ENCODE results near the gene DNAJC10. TPM values are rescaled to one million over a fixed set of nuclear protein-coding genes. Genes with fewer than 3 reads are reported as not detected.
"Not testable (repeated sequence)": the region's sequence is repeated elsewhere in the genome, so short reads cannot be mapped to it uniquely, and the experiment has no call there.

DNAJC10 gene
- total RNA-seq, 3 donors from 2014 or later (not counting 1 experiment from before 2014, with no cell fraction given) = 56.4 to 63.0 (median 60.6) TPM

GRCh38 chr2:182685559-182685958 lies 30.5 kb upstream of the DNAJC10 start:
- H3K27ac Mint-ChIP-seq = no peak overlapping the region
- no peaks in the 10 kb centered on the region for H3K9me3 ChIP-seq (ENCODE audit: control insufficient read depth, insufficient read depth, low read length)
- no peaks in the 10 kb centered on the region for H3K27me3 ChIP-seq (ENCODE audit: control insufficient read depth, insufficient read depth, low read length)
- intact Hi-C loops (cut with micrococcal nuclease) = no loop called here
- no peaks in the 10 kb centered on the region for H3K36me3 ChIP-seq (ENCODE audit: control insufficient read depth, insufficient read depth, low read length)
- TF ChIP-seq CTCF (IDR thresholded peaks at IDR 0.05) = no peak
- no peaks in the 10 kb centered on the region for H3K9me3 Mint-ChIP-seq
- no peaks in the 10 kb centered on the region for H3K4me1 ChIP-seq (ENCODE audit: control insufficient read depth, insufficient read depth, low read length)
- H3K27me3 Mint-ChIP-seq (ENCODE audit: low read depth in 2 of 2) = peaks cover 15 to 27% of the 10 kb centered on the region in 2 donors
- WGBS (ENCODE audit: insufficient coverage) = 89% methylated on average over 2 of the region's 2 CpGs
- H3K4me3 ChIP-seq (ENCODE audit: low read length) = no peak overlapping the region
- DNase-seq (no peak), ATAC-seq (no peak)
- H3K27ac ChIP-seq (ENCODE audit: low read length) = no peak overlapping the region
- H3K4me3 Mint-ChIP-seq = no peak overlapping the region
- no peaks in the 10 kb centered on the region for H3K4me1 Mint-ChIP-seq
- no peaks in the 10 kb centered on the region for H3K36me3 Mint-ChIP-seq

DNA sequence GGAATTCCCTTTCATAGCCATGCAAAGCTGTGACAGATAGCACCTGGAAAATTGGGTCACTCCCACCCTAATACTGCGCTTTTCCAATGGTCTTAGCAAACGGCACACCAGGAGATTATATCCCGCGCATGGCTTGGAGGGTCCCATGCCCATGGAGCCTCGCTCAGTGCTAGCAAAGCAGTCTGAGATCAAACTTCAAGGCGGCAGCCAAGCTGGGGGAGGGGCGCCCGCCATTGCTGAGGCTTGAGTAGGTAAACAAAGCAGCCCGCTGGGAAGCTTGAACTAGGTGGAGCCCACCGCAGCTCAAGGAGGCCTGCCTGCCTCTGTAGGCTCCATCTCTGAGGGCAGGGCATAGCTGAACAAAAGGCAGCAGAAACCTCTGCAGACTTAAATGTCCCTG lies 29.3 kb upstream of the DNAJC10 start:
- WGBS (ENCODE audit: insufficient coverage) = 96% methylated on average over 10 of the region's 10 CpGs
- H3K9me3 ChIP-seq (ENCODE audit: control insufficient read depth, insufficient read depth, low read length); H3K4me1 Mint-ChIP-seq; H3K36me3 Mint-ChIP-seq; H3K36me3 ChIP-seq (ENCODE audit: control insufficient read depth, insufficient read depth, low read length); H3K4me3 ChIP-seq (ENCODE audit: low read length); H3K4me3 Mint-ChIP-seq; H3K4me1 ChIP-seq (ENCODE audit: control insufficient read depth, insufficient read depth, low read length); H3K9me3 Mint-ChIP-seq; intact Hi-C loops (cut with micrococcal nuclease); ATAC-seq; H3K27ac ChIP-seq (ENCODE audit: low read length); DNase-seq; H3K27me3 ChIP-seq (ENCODE audit: control insufficient read depth, insufficient read depth, low read length); H3K27ac Mint-ChIP-seq: not testable (repeated sequence)
- peaks cover 15 to 27% of the 10 kb centered on the region in 2 donors for H3K27me3 Mint-ChIP-seq (ENCODE audit: low read depth in 2 of 2)

- Mint-ChIP-seq H3K9me3 (no peaks in the 10 kb centered on the region), H3K4me3 (no peak overlapping the region), H3K36me3 (no peaks in the 10 kb centered on the region), H3K4me1 (no peaks in the 10 kb centered on the region), H3K27me3 (ENCODE audit: low read depth in 2 of 2) (peaks cover 8% of the 10 kb centered on the region in 2 donors), H3K27ac (no peak overlapping the region)
- DNase-seq (no peak), ATAC-seq (no peak)
- Histone ChIP-seq H3K9me3 (ENCODE audit: control insufficient read depth, insufficient read depth, low read length) (no peaks in the 10 kb centered on the region), H3K4me1 (ENCODE audit: control insufficient read depth, insufficient read depth, low read length) (no peaks in the 10 kb centered on the region), H3K36me3 (ENCODE audit: control insufficient read depth, insufficient read depth, low read length) (no peaks in the 10 kb centered on the region), H3K27me3 (ENCODE audit: control insufficient read depth, insufficient read depth, low read length) (no peaks in the 10 kb centered on the region), H3K4me3 (ENCODE audit: low read length) (no peak overlapping the region), H3K27ac (ENCODE audit: low read length) (no peak overlapping the region)
- WGBS (ENCODE audit: insufficient coverage) = 98% methylated on average over 4 of the region's 4 CpGs
- no peak for TF ChIP-seq CTCF (IDR thresholded peaks at IDR 0.05)
- intact Hi-C loops (cut with micrococcal nuclease) = no loop called here
Measured at GRCh38 chr2:182694189-182694588, 21.9 kb upstream of the DNAJC10 start.

GRCh38 chr2:182695776-182696175 lies 20.3 kb upstream of the DNAJC10 start:
- Mint-ChIP-seq H3K36me3 (no peaks in the 10 kb centered on the region), H3K27me3 (ENCODE audit: low read depth in 2 of 2) (peaks cover 5 to 6% of the 10 kb centered on the region in 2 donors), H3K4me3 (no peak overlapping the region), H3K9me3 (no peaks in the 10 kb centered on the region), H3K27ac (no peak overlapping the region), H3K4me1 (no peaks in the 10 kb centered on the region)
- ATAC-seq (no peak), DNase-seq (no peak)
- Histone ChIP-seq H3K4me1 (ENCODE audit: control insufficient read depth, insufficient read depth, low read length) (no peaks in the 10 kb centered on the region), H3K27ac (ENCODE audit: low read length) (no peak overlapping the region), H3K27me3 (ENCODE audit: control insufficient read depth, insufficient read depth, low read length) (no peaks in the 10 kb centered on the region), H3K4me3 (ENCODE audit: low read length) (no peak overlapping the region), H3K9me3 (ENCODE audit: control insufficient read depth, insufficient read depth, low read length) (no peaks in the 10 kb centered on the region), H3K36me3 (ENCODE audit: control insufficient read depth, insufficient read depth, low read length) (no peaks in the 10 kb centered on the region)
- intact Hi-C loops (cut with micrococcal nuclease) = no loop called here
- WGBS (ENCODE audit: insufficient coverage) = 100% methylated on average over 1 of the region's 2 CpGs
- no peak for TF ChIP-seq CTCF (IDR thresholded peaks at IDR 0.05)

Measured in natural killer cell (primary cell).